H9 (cell line): ENCODE measurements around the gene ATP13A2. TPM values are rescaled to one million over a fixed set of nuclear protein-coding genes. Genes with fewer than 3 reads are reported as not detected.

ENCODE experiments used
- DNase-seq: peaks from one replicate; pipeline ENCODE4 v3.0.0-alpha.2; 2017
- H2AFZ ChIP-seq: one replicate; pipeline ENCODE4 v1.6.1; 2013; ENCODE audit warnings: mild to moderate bottlenecking, low read length, control low read depth, moderate library complexity
- H2AK5ac ChIP-seq: 2 replicates; pipeline ENCODE4 v1.6.1; 2013; ENCODE audit warnings: low read length, control low read depth, mixed read lengths; ENCODE audit not compliant: insufficient read length
- H2BK120ac ChIP-seq: one replicate; pipeline ENCODE4 v1.6.1; 2013; ENCODE audit warnings: low read depth, mild to moderate bottlenecking, low read length, control low read depth, inconsistent platforms; ENCODE audit not compliant: poor library complexity, severe bottlenecking
- H2BK12ac ChIP-seq: 2 replicates; pipeline ENCODE4 v1.6.1; 2013; ENCODE audit warnings: low read length, control low read depth, mixed read lengths, low read depth; ENCODE audit not compliant: insufficient read length
- H2BK15ac ChIP-seq: 2 replicates; pipeline ENCODE4 v1.6.1; 2013; ENCODE audit warnings: low read depth, low read length, control low read depth
- H2BK20ac ChIP-seq: one replicate; pipeline ENCODE4 v1.6.1; 2013; ENCODE audit warnings: low read depth, mild to moderate bottlenecking, low read length, control low read depth, inconsistent platforms; ENCODE audit not compliant: poor library complexity, severe bottlenecking
- H2BK5ac ChIP-seq: 2 replicates; pipeline ENCODE4 v1.6.1; 2013; ENCODE audit warnings: low read length, control low read depth, mixed read lengths; ENCODE audit not compliant: insufficient read length
- H3K14ac ChIP-seq: 2 replicates; pipeline ENCODE4 v1.6.1; 2013; ENCODE audit warnings: low read length, control low read depth; ENCODE audit not compliant: insufficient read depth
- H3K18ac ChIP-seq: 2 replicates; pipeline ENCODE4 v1.6.1; 2013; ENCODE audit warnings: low read depth, mild to moderate bottlenecking, mixed read lengths, low read length, control low read depth; ENCODE audit not compliant: insufficient read length
- H3K23ac ChIP-seq: 2 replicates; pipeline ENCODE4 v1.6.1; 2013; ENCODE audit warnings: low read length, control low read depth, mixed read lengths, low read depth; ENCODE audit not compliant: insufficient read length
- H3K23me2 ChIP-seq: 2 replicates; pipeline ENCODE4 v1.6.1; 2013; ENCODE audit warnings: low read depth, mild to moderate bottlenecking, mixed read lengths, low read length, control low read depth; ENCODE audit not compliant: insufficient read length, poor library complexity, severe bottlenecking
- H3K27ac ChIP-seq: 2 replicates; pipeline ENCODE4 v1.5.1; 2013; ENCODE audit warnings: low read length, control low read depth, mixed read lengths, low read depth; ENCODE audit not compliant: insufficient read length
- H3K27me3 ChIP-seq: 2 replicates; pipeline ENCODE4 v1.6.1; 2013; ENCODE audit warnings: low read length, control low read depth, inconsistent platforms; ENCODE audit not compliant: insufficient read depth
- H3K4ac ChIP-seq: 2 replicates; pipeline ENCODE4 v1.6.1; 2013; ENCODE audit warnings: low read depth, mild to moderate bottlenecking, control low read depth, inconsistent platforms, low read length, moderate library complexity
- H3K4me1 ChIP-seq: 2 replicates; pipeline ENCODE4 v1.6.1; 2013; ENCODE audit warnings: low read length, control low read depth, inconsistent platforms; ENCODE audit not compliant: insufficient read depth
- H3K4me2 ChIP-seq: 2 replicates; pipeline ENCODE4 v1.6.1; 2013; ENCODE audit warnings: low read length, control low read depth, mixed read lengths; ENCODE audit not compliant: insufficient read length, insufficient read depth
- H3K56ac ChIP-seq: 2 replicates; pipeline ENCODE4 v1.6.1; 2013; ENCODE audit warnings: low read depth, mild to moderate bottlenecking, mixed read lengths, low read length, control low read depth; ENCODE audit not compliant: insufficient read length
- H3K79me1 ChIP-seq: 2 replicates; pipeline ENCODE4 v1.6.1; 2013; ENCODE audit warnings: low read depth, mild to moderate bottlenecking, moderate library complexity, low read length, control low read depth, inconsistent platforms; ENCODE audit not compliant: insufficient read depth, poor library complexity, severe bottlenecking
- H3K79me2 ChIP-seq: 2 replicates; pipeline ENCODE4 v1.6.1; 2013; ENCODE audit warnings: low read length, control low read depth, inconsistent platforms; ENCODE audit not compliant: insufficient read depth
- H3K9ac ChIP-seq: 2 replicates; pipeline ENCODE4 v1.6.1; 2013; ENCODE audit warnings: low read length, control low read depth, mixed read lengths; ENCODE audit not compliant: insufficient read length; ENCODE audit errors: extremely low read depth
- H3K9me3 ChIP-seq: one replicate; pipeline ENCODE4 v1.6.1; 2013; ENCODE audit warnings: low read depth, low read length, inconsistent platforms; ENCODE audit not compliant: control insufficient read depth
- H3T11ph ChIP-seq: one replicate; pipeline ENCODE4 v1.6.1; 2013; ENCODE audit warnings: mild to moderate bottlenecking, low read length, control low read depth, inconsistent platforms
- H4K20me1 ChIP-seq: one replicate; pipeline ENCODE4 v1.6.1; 2013; ENCODE audit not compliant: control insufficient read depth, insufficient read length, insufficient read depth
- H4K5ac ChIP-seq: 2 replicates; pipeline ENCODE4 v1.6.1; 2013; ENCODE audit warnings: low read depth, mild to moderate bottlenecking, mixed read lengths, low read length, control low read depth; ENCODE audit not compliant: insufficient read length
- H4K8ac ChIP-seq: replicated peaks from 2 replicates; pipeline ENCODE4 v1.6.1; 2013; ENCODE audit warnings: low read length, control low read depth, mixed read lengths, low read depth; ENCODE audit not compliant: insufficient read length
- H4K91ac ChIP-seq: 2 replicates; pipeline ENCODE4 v1.6.1; 2013; ENCODE audit warnings: low read depth, mild to moderate bottlenecking, moderate library complexity, mixed read lengths, low read length, control low read depth; ENCODE audit not compliant: insufficient read length
- H3K27ac Mint-ChIP-seq, 3 experiments: 2 replicates in 2 of 3; 3 replicates in 1 of 3; pipeline ENCODE4 v1.8.0; 2020 to 2021; ENCODE audit warnings: mixed read lengths in 3 of 3, mild to moderate bottlenecking in 1 of 3, moderate library complexity in 1 of 3
- H3K27me3 Mint-ChIP-seq: 2 replicates; pipeline ENCODE4 v1.8.0; 2021; ENCODE audit warnings: low read depth, mild to moderate bottlenecking, moderate library complexity, mixed read lengths
- H3K36me3 Mint-ChIP-seq, 3 experiments: 2 replicates in 2 of 3; 3 replicates in 1 of 3; pipeline ENCODE4 v1.8.0; 2020 to 2021; ENCODE audit warnings: low read depth in 3 of 3, mixed read lengths in 3 of 3; ENCODE audit not compliant: insufficient read depth in 1 of 3
- H3K4me1 Mint-ChIP-seq, 2 experiments: 2 replicates each; pipeline ENCODE4 v1.8.0; 2020; ENCODE audit warnings: mixed read lengths in 2 of 2
- H3K4me3 Mint-ChIP-seq, 2 experiments: 2 replicates in 1 of 2; 3 replicates in 1 of 2; pipeline ENCODE4 v1.8.0; 2020 to 2021; ENCODE audit warnings: mild to moderate bottlenecking in 2 of 2, mixed read lengths in 2 of 2, moderate library complexity in 1 of 2
- H3K9me3 Mint-ChIP-seq, 2 experiments: 2 replicates in 1 of 2; 3 replicates in 1 of 2; pipeline ENCODE4 v1.8.0; 2020; ENCODE audit warnings: mild to moderate bottlenecking in 2 of 2, mixed read lengths in 2 of 2, moderate library complexity in 1 of 2
- WGBS: extraction: QIAGEN DNeasy Blood & Tissue Kit; methylation state at CpG from one replicate; pipeline ENCODE4 v1.1.7; 2013; ENCODE audit warnings: missing lambda C conversion rate, low lambda C conversion rate, mixed read lengths; ENCODE audit not compliant: insufficient read length; ENCODE audit errors: extremely low coverage; 5-methylcytosine and 5-hydroxymethylcytosine counted together
- total RNA-seq: library from RNA; stranded (reverse); gene quantifications from 2 replicates; pipeline ENCODE4 v1.2.1, GENCODE V29; 2021
- TF ChIP-seq, protein P1 (sequence below): fragments of 200-600 bp; sonication (generic); conservative IDR thresholded peaks from 3 replicates; pipeline ENCODE4 v1.8.0; 2021; ENCODE audit warnings: antibody characterized with exemption, mild to moderate bottlenecking

ATP13A2 gene
- total RNA-seq, 1 experiment from 2014 or later: 53.6 TPM

DNA sequence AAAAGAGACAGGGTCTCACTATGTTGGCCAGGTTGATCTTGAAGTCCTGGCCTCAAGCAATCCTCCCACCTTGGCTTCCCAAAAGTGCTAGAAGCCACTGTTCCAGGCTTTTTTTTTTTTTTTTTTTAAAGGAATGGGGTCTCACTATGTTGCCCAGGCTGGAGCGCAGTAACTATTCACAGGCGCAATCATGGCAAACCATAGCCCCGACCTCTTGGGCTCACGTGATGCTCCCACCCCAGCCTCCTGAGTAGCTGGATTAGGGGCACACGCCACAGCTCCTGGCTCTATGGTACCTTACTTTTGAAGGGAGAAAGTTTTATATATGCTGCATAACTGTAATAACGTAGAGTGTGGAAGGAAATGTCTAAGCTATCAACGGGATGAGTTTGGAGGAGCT lies 5.7 kb upstream of the ATP13A2 start:
- no peak overlapping the region for H2BK15ac ChIP-seq
- H3K27me3 Mint-ChIP-seq: no peaks in the 10 kb centered on the region
- no peak overlapping the region for H3T11ph ChIP-seq
- no peak overlapping the region for H2BK120ac ChIP-seq
- H3K9ac ChIP-seq: no peak overlapping the region
- no peaks in the 10 kb centered on the region for H3K23me2 ChIP-seq
- no peak overlapping the region for H3K18ac ChIP-seq
- H3K4me1 ChIP-seq: peaks cover 18% of the 10 kb centered on the region
- H3K56ac ChIP-seq: no peak overlapping the region
- DNase-seq: no peak
- no peak overlapping the region for H3K4ac ChIP-seq
- H3K79me2 ChIP-seq: no peaks in the 10 kb centered on the region
- WGBS: no CpG with 5 or more reads among the region's 7 CpGs
- H3K9me3 ChIP-seq: no peaks in the 10 kb centered on the region
- no peaks in the 10 kb centered on the region for H3K9me3 Mint-ChIP-seq
- H3K36me3 Mint-ChIP-seq: peaks cover 18 to 48% (median 41%) of the 10 kb centered on the region in 3 experiments; a peak in 6 of 7 replicates
- no peaks in the 10 kb centered on the region for H3K27me3 ChIP-seq
- no peak overlapping the region for H2BK5ac ChIP-seq
- no peak overlapping the region for H2BK12ac ChIP-seq
- H4K5ac ChIP-seq: no peak overlapping the region
- no peak overlapping the region for H3K4me3 Mint-ChIP-seq
- no peaks in the 10 kb centered on the region for H3K79me1 ChIP-seq
- no peak overlapping the region for H3K4me2 ChIP-seq
- H4K20me1 ChIP-seq: no peaks in the 10 kb centered on the region
- no peak overlapping the region for H4K91ac ChIP-seq
- no peak overlapping the region for H3K14ac ChIP-seq
- no peak overlapping the region for H2BK20ac ChIP-seq
- H3K27ac ChIP-seq: no peak overlapping the region
- no peak overlapping the region for H3K27ac Mint-ChIP-seq
- no peak overlapping the region for H3K23ac ChIP-seq
- no peak overlapping the region for H2AFZ ChIP-seq
- peaks cover 38 to 40% of the 10 kb centered on the region in 2 experiments for H3K4me1 Mint-ChIP-seq
- no peak overlapping the region for H2AK5ac ChIP-seq
- no peak overlapping the region for H4K8ac ChIP-seq
- TF ChIP-seq, protein P1, sequence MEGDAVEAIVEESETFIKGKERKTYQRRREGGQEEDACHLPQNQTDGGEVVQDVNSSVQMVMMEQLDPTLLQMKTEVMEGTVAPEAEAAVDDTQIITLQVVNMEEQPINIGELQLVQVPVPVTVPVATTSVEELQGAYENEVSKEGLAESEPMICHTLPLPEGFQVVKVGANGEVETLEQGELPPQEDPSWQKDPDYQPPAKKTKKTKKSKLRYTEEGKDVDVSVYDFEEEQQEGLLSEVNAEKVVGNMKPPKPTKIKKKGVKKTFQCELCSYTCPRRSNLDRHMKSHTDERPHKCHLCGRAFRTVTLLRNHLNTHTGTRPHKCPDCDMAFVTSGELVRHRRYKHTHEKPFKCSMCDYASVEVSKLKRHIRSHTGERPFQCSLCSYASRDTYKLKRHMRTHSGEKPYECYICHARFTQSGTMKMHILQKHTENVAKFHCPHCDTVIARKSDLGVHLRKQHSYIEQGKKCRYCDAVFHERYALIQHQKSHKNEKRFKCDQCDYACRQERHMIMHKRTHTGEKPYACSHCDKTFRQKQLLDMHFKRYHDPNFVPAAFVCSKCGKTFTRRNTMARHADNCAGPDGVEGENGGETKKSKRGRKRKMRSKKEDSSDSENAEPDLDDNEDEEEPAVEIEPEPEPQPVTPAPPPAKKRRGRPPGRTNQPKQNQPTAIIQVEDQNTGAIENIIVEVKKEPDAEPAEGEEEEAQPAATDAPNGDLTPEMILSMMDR: no peak
